Stimulated activated CD4-positive, alpha-beta T cell treated with anti-CD3 and anti-CD28 coated beads, Interleukin-1b, Interleukin-23, amount 100 ng/mL, for 4 hours (primary cell): ENCODE data around the gene P2RY4.
"Not testable (repeated sequence)": the region's sequence is repeated elsewhere in the genome, so short reads cannot be mapped to it uniquely, and the experiment has no call there.

ENCODE experiments used
- DNase-seq, 2 donors: peaks; one replicate each; pipeline ENCODE4 v3.0.0-alpha.2; 2020; ENCODE audit warnings: low read depth in 2 of 2

Gene P2RY4

GRCh38 chrX:70243601-70244000, 16.4 kb downstream of the P2RY4 start:
- DNase-seq, result not testable (repeated sequence)

GRCh38 chrX:70241501-70241900, 18.5 kb downstream of the P2RY4 start:
- no peak for DNase-seq

GRCh38 chrX:70240751-70241150, 19.3 kb downstream of the P2RY4 start:
- DNase-seq, result no peak

- no peak for DNase-seq
Observed at GRCh38 chrX:70234355-70234754, 25.6 kb downstream of the P2RY4 start, which contains the start of gene AWAT1. Gene AWAT1, plus strand, starts transcription at chrX:70234655. Its CDS starts 41 bp downstream, at chrX:70234696.

- DNase-seq, result no peak
Observed at GRCh38 chrX:70231666-70232065, 28.3 kb downstream of the P2RY4 start.

GRCh38 chrX:70226687-70227086, 33.3 kb downstream of the P2RY4 start:
- no peak for DNase-seq

- DNase-seq, result no peak
Observed at GRCh38 chrX:70226048-70226447, 34.0 kb downstream of the P2RY4 start.

- no peak for DNase-seq
Observed at GRCh38 chrX:70219938-70220764, 39.9 kb downstream of the P2RY4 start.

- DNase-seq, result not testable (repeated sequence)
Observed at GRCh38 chrX:70209570-70209969, 50.4 kb downstream of the P2RY4 start.

GRCh38 chrX:70208479-70208878, 51.5 kb downstream of the P2RY4 start:
- no peak for DNase-seq
